K562 (cell line): ENCODE data around the gene GATC. TPM values are rescaled to one million over a fixed set of nuclear protein-coding genes. Genes with fewer than 3 reads are reported as not detected.

Source experiments
- ATAC-seq: fragments of 200-7000 bp; cut with Tn5 transposase; 3 replicates; pipeline ENCODE4 v1.9.1; 2020; ENCODE audit warnings: moderate library complexity
- BruUV-seq: library from RNA; stranded (reverse); fragments of 400-500 nt; replicated peaks from 2 replicates; lab custom pipeline; 2021; lab: Mats Ljungman, UMichigan
- CTCF ChIA-PET: fragments of 300-600 bp; formaldehyde crosslinking; extraction: SDS; loops from one replicate; lab custom pipeline; 2021; ENCODE audit warnings: low intra/inter-chr PET ratio; lab: Yijun Ruan, JAX
- POLR2A ChIA-PET: fragments of 300-600, 350-650 bp; sonication (Branson Sonifier 250); formaldehyde crosslinking; extraction: SDS; loops from one replicate; lab custom pipeline; 2021; ENCODE audit warnings: antibody characterized with exemption, inconsistent platforms; lab: Yijun Ruan, JAX
- DNase-seq, 4 experiments: peaks; one replicate each; pipeline versions ENCODE4 v3.0.0 to v3.0.0-alpha.2; 2011 to 2018; ENCODE audit warnings: low spot score in 3 of 4, mixed read lengths in 3 of 4; ENCODE audit errors: extremely low read depth in 1 of 4
- FAIRE-seq: peaks from 2 replicates; lab custom pipeline; 2011; peaks lifted over from hg19 to GRCh38; lab: Jason Lieb, UNC
- H2AFZ ChIP-seq: 2 replicates; pipeline ENCODE4 v1.6.0; 2011; ENCODE audit warnings: low read depth, low read length, control low read depth, inconsistent platforms
- H3K27ac ChIP-seq: fragments of 200-600 bp; 3 replicates; pipeline ENCODE4 v1.8.0; 2011; ENCODE audit warnings: low read depth, mild to moderate bottlenecking, control low read depth, inconsistent platforms, low read length, moderate library complexity, mixed read lengths; ENCODE audit errors: extremely low read depth
- H3K27me3 ChIP-seq, 2 experiments: fragments of 300-600 bp in 1 of 2; 2 replicates in 1 of 2; 3 replicates in 1 of 2; pipeline versions ENCODE4 v1.6.0 to v1.8.0; 2011; ENCODE audit warnings: inconsistent platforms in 2 of 2, low read length in 2 of 2, mild to moderate bottlenecking in 1 of 2, mixed read lengths in 1 of 2, moderate library complexity in 1 of 2; ENCODE audit not compliant: control insufficient read depth in 2 of 2, insufficient read depth in 2 of 2
- H3K36me3 ChIP-seq: fragments of 300-600 bp; 3 replicates; pipeline ENCODE4 v1.8.0; 2011; ENCODE audit warnings: mild to moderate bottlenecking, low read length, inconsistent platforms; ENCODE audit not compliant: control insufficient read depth, insufficient read depth
- H3K4me1 ChIP-seq, 2 experiments: fragments of 200-600 bp in 1 of 2; replicated peaks in 1 of 2; 2 replicates in 1 of 2; 3 replicates in 1 of 2; pipeline versions ENCODE4 v1.5.1 to v1.8.0; 2011; ENCODE audit warnings: inconsistent platforms in 2 of 2, low read length in 2 of 2, mild to moderate bottlenecking in 1 of 2, mixed read lengths in 1 of 2, moderate library complexity in 1 of 2; ENCODE audit not compliant: control insufficient read depth in 2 of 2, insufficient read depth in 2 of 2
- H3K4me2 ChIP-seq: 2 replicates; pipeline ENCODE4 v1.6.1; 2011; ENCODE audit warnings: low read length, control low read depth, inconsistent platforms, mixed read lengths; ENCODE audit not compliant: insufficient read depth
- H3K4me3 ChIP-seq: fragments of 200-600 bp; sonication (generic), shearing (Covaris generic); 2 replicates; pipeline ENCODE4 v1.5.1; 2016; ENCODE audit warnings: control low read depth, inconsistent platforms
- H3K79me2 ChIP-seq: fragments of 200-600 bp; 3 replicates; pipeline ENCODE4 v1.8.0; 2011; ENCODE audit warnings: low read length, inconsistent platforms; ENCODE audit not compliant: control insufficient read depth, insufficient read depth
- H3K9ac ChIP-seq, 2 experiments: 2 replicates each; pipeline versions ENCODE4 v1.6.0 to v1.6.1; 2011; ENCODE audit warnings: low read depth in 2 of 2, low read length in 2 of 2, control low read depth in 1 of 2, inconsistent platforms in 1 of 2, mild to moderate bottlenecking in 1 of 2, mixed read lengths in 1 of 2; ENCODE audit not compliant: insufficient read depth in 1 of 2
- H3K9me1 ChIP-seq: one replicate; pipeline ENCODE4 v1.6.0; 2011; ENCODE audit warnings: inconsistent platforms, mild to moderate bottlenecking, low read length, moderate library complexity; ENCODE audit not compliant: control insufficient read depth, insufficient read depth
- H3K9me3 ChIP-seq: replicated peaks from 2 replicates; pipeline ENCODE4 v1.5.1; 2011; ENCODE audit warnings: low read depth, low read length, inconsistent platforms; ENCODE audit not compliant: control insufficient read depth, insufficient read depth
- H4K20me1 ChIP-seq: replicated peaks from 2 replicates; pipeline ENCODE4 v1.6.1; 2011; ENCODE audit warnings: low read length, inconsistent platforms, mixed read lengths; ENCODE audit not compliant: control insufficient read depth, insufficient read depth
- CAMTA2 ChIP-seq: fragments of 250-450 bp; sonication (Bioruptor Pico); conservative IDR thresholded peaks from 2 replicates; pipeline ENCODE4 v1.5.1; 2022
- L3MBTL2 ChIP-seq: fragments of 450-650 bp; IDR thresholded peaks from 2 replicates; pipeline ENCODE4 v1.6.1; 2016; ENCODE audit warnings: mild to moderate bottlenecking, moderate library complexity
- MYC ChIP-seq, 2 experiments: fragments of 250-450 bp in 1 of 2; sonication (Bioruptor Pico) in 1 of 2; IDR thresholded peaks; 2 replicates each; pipeline versions ENCODE4 v1.5.1 to v1.6.1; 2012 to 2021; ENCODE audit warnings: low read depth in 2 of 2, borderline replicate concordance in 1 of 2, improper control_type of control experiment in 1 of 2, low read length in 1 of 2, mild to moderate bottlenecking in 1 of 2, moderate library complexity in 1 of 2
- NCOA4 ChIP-seq: fragments of 450-650 bp; IDR thresholded peaks from 2 replicates; pipeline ENCODE4 v1.6.1; 2018; ENCODE audit warnings: mild to moderate bottlenecking; ENCODE audit not compliant: partially characterized antibody
- SREBF1 ChIP-seq: fragments of 150-350 bp; IDR thresholded peaks from 2 replicates; pipeline ENCODE4 v1.6.1; 2014; ENCODE audit warnings: antibody characterized with exemption, low read depth, low read length, borderline replicate concordance
- STAT5B ChIP-seq: fragments of 250-450 bp; sonication (Bioruptor Pico); IDR thresholded peaks from 2 replicates; pipeline ENCODE4 v1.8.0; 2021; ENCODE audit warnings: mild to moderate bottlenecking, inconsistent platforms
- TRIM24 ChIP-seq, 2 experiments: fragments of 450-650 bp; IDR thresholded peaks; 2 replicates each; pipeline ENCODE4 v1.6.1; 2016
- YBX1 ChIP-seq: fragments of 450-650 bp; IDR thresholded peaks from 2 replicates; pipeline ENCODE4 v1.7.1; 2016; ENCODE audit warnings: mild to moderate bottlenecking
- WGBS: fragments of 100-300 bp; shearing (Covaris generic); methylation state at CpG from one replicate; pipeline ENCODE4 v1.1.6; 2016; ENCODE audit warnings: low coverage, mixed read lengths; ENCODE audit not compliant: insufficient coverage; ENCODE audit errors: missing lambda C conversion rate; 5-methylcytosine and 5-hydroxymethylcytosine counted together
- in situ Hi-C: fragments of 300-500 bp; cut with MboI; formaldehyde crosslinking; loops from 4 replicates; pipeline ENCODE4 v1.15.0; 2018; ENCODE audit warnings: inconsistent platforms, mixed read lengths
- intact Hi-C: fragments of 100-400 bp; cut with micrococcal nuclease; formaldehyde crosslinking; loops from 2 replicates; pipeline ENCODE4 v1.14.2; 2022
- polyA plus RNA-seq, 8 experiments: library from polyadenylated mRNA; depleted of rRNA in 4 of 8; stranded (reverse) in 5 of 8; unstranded in 3 of 8; fragments of >200 nt; fragmentation: Nextera tagmentation in 2 of 8; fragmentation: Illumina TruSeq in 1 of 8; extraction: Ambion mirVana in 2 of 8; extraction: Trizol in 1 of 8; gene quantifications; 2 replicates each; pipeline versions ENCODE4 v1.2.1 to v1.2.3, GENCODE V29; 2011 to 2014; ENCODE audit warnings: inconsistent platforms in 1 of 8, missing spikeins in 1 of 8
- total RNA-seq, 7 experiments: library from RNA; depleted of rRNA in 6 of 7; stranded (reverse); fragments of >200 nt in 6 of 7; fragmentation: Illumina TruSeq in 2 of 7; extraction: Trizol in 2 of 7; gene quantifications; 2 replicates each; pipeline versions ENCODE4 v1.2.1 to v1.2.3, GENCODE V29; 2011 to 2021; ENCODE audit warnings: low replicate concordance in 1 of 7
- TF ChIP-seq, protein P1 (sequence below): sonication (generic); formaldehyde crosslinking; IDR thresholded peaks from 2 replicates; pipeline ENCODE4 v1.9.0; 2022; ENCODE audit warnings: mild to moderate bottlenecking, missing genetic modification reagents
- TF ChIP-seq, protein P2 (sequence below), 2 experiments: fragments of 450-650 bp; conservative IDR thresholded peaks; 2 replicates each; pipeline ENCODE4 v1.6.1; 2017; ENCODE audit warnings: mild to moderate bottlenecking in 2 of 2, moderate library complexity in 2 of 2

The GATC gene
- total and polyA plus RNA-seq, 9 of the 15 experiments (the other 6 are each of a cell fraction or from before 2014, with no cell fraction given), result 5.8 to 52.6 (median 28.2) TPM

DNA sequence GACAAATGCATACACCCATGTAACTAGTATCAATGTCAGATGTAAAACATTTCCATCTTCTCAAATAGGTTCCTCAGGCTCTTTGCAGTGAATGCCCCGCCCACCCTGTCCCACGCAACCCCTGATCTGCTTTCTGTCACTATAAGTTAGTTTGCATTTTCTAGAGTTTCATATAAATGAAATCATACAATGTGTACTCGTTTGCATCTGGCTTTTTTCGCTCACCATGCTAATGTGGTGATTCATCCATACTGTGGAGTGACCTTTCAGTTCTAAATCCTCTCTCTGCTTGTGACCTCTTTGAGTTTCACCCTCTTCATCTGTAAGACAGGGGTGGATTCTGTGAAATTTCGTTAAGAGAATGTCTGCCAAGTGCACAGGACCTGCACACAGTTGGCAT, 46.7 kb upstream of the GATC start:
- no peak for DNase-seq
- H4K20me1 ChIP-seq, result peaks cover 3% of the 10 kb centered on the region; the same call in 1 of the 2 replicates
- H3K9me3 ChIP-seq, result no peaks in the 10 kb centered on the region; the same call in 1 of the 2 replicates
- H2AFZ ChIP-seq, result no peak overlapping the region
- WGBS, result 15% methylated on average over 5 of the region's 5 CpGs
- H3K9ac ChIP-seq, result no peak overlapping the region
- H3K4me3 ChIP-seq, result no peak overlapping the region
- H3K4me1 ChIP-seq, result peaks cover 0 to 7% of the 10 kb centered on the region in 2 experiments; a peak in 2 of 5 replicates
- no peak for FAIRE-seq
- in situ Hi-C loops (no loop called here), intact Hi-C loops (no loop called here)
- POLR2A ChIA-PET, result interaction anchor here (0.6 kb wide), 1 partner anchor 27 kb away, joined by 3 read pairs; no protein-coding TSS in a partner anchor
- H3K4me2 ChIP-seq, result no peak overlapping the region
- no peaks in the 10 kb centered on the region for H3K9me1 ChIP-seq
- ATAC-seq, result no peak
- H3K36me3 ChIP-seq, result no peaks in the 10 kb centered on the region
- TF ChIP-seq, protein P1, sequence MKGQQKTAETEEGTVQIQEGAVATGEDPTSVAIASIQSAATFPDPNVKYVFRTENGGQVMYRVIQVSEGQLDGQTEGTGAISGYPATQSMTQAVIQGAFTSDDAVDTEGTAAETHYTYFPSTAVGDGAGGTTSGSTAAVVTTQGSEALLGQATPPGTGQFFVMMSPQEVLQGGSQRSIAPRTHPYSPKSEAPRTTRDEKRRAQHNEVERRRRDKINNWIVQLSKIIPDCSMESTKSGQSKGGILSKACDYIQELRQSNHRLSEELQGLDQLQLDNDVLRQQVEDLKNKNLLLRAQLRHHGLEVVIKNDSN, result no peak
- TF ChIP-seq SREBF1 (no peak), STAT5B (CRISPR knock-in tag) (no peak), CAMTA2 (no peak), MYC (IDR thresholded peaks at IDR 0.05; ENCODE audit: low read depth, low read length) (no peak), MYC (CRISPR knock-in tag; IDR thresholded peaks at IDR 0.05; ENCODE audit: borderline replicate concordance, low read depth) (no peak), L3MBTL2 (no peak), YBX1 (no peak), NCOA4 (no peak), TRIM24 (IDR thresholded peaks at IDR 0.05) (no peak)
- TF ChIP-seq, protein P2, sequence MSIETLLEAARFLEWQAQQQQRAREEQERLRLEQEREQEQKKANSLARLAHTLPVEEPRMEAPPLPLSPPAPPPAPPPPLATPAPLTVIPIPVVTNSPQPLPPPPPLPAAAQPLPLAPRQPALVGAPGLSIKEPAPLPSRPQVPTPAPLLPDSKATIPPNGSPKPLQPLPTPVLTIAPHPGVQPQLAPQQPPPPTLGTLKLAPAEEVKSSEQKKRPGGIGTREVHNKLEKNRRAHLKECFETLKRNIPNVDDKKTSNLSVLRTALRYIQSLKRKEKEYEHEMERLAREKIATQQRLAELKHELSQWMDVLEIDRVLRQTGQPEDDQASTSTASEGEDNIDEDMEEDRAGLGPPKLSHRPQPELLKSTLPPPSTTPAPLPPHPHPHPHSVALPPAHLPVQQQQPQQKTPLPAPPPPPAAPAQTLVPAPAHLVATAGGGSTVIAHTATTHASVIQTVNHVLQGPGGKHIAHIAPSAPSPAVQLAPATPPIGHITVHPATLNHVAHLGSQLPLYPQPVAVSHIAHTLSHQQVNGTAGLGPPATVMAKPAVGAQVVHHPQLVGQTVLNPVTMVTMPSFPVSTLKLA (conservative IDR thresholded peaks at IDR 0.05), result no peak
- TF ChIP-seq, all 486 proteins: peak for 0
- H3K27me3 ChIP-seq, result peaks cover 16 to 32% of the 10 kb centered on the region in 2 experiments
- CTCF ChIA-PET, result no interaction called here
- BruUV-seq, result no TSS peak
- no peaks in the 10 kb centered on the region for H3K79me2 ChIP-seq
- H3K27ac ChIP-seq, result no peak overlapping the region
